DOHH2 (cell line): ENCODE data around the gene ISCA1.

Experiments used
- H3F3A ChIP-seq: fragments of 200-600 bp; sonication (generic), shearing (Covaris generic); 2 replicates; pipeline ENCODE4 v1.6.0; 2016; ENCODE audit warnings: antibody characterized with exemption, mild to moderate bottlenecking; ENCODE audit not compliant: control insufficient read depth, insufficient read depth
- H3K27ac ChIP-seq: fragments of 200-600 bp; sonication (generic); 2 replicates; pipeline ENCODE4 v1.5.1; 2014; ENCODE audit warnings: low read depth, mild to moderate bottlenecking, low read length, moderate library complexity
- H3K27me3 ChIP-seq: fragments of 200-600 bp; sonication (generic); 2 replicates; pipeline ENCODE4 v1.6.1; 2014; ENCODE audit warnings: mild to moderate bottlenecking, low read length, mixed read lengths; ENCODE audit not compliant: control insufficient read depth
- H3K36me3 ChIP-seq: fragments of 200-600 bp; sonication (generic); 2 replicates; pipeline ENCODE4 v1.6.1; 2014; ENCODE audit warnings: mild to moderate bottlenecking, low read length, moderate library complexity, mixed read lengths; ENCODE audit not compliant: control insufficient read depth
- H3K4me1 ChIP-seq: fragments of 200-600 bp; sonication (generic); 2 replicates; pipeline ENCODE4 v1.6.1; 2014; ENCODE audit warnings: mild to moderate bottlenecking, low read length, mixed read lengths; ENCODE audit not compliant: control insufficient read depth
- H3K4me2 ChIP-seq: fragments of 200-600 bp; sonication (generic); 2 replicates; pipeline ENCODE4 v1.6.0; 2014; ENCODE audit warnings: mild to moderate bottlenecking, low read length, moderate library complexity
- H3K4me3 ChIP-seq: fragments of 200-600 bp; sonication (generic); 2 replicates; pipeline ENCODE4 v1.5.1; 2014; ENCODE audit warnings: mild to moderate bottlenecking, low read length, mixed read lengths
- H3K79me2 ChIP-seq: fragments of 200-600 bp; sonication (generic); 2 replicates; pipeline ENCODE4 v1.6.1; 2014; ENCODE audit warnings: mild to moderate bottlenecking, low read length, mixed read lengths; ENCODE audit not compliant: control insufficient read depth
- H3K9me2 ChIP-seq: fragments of 200-600 bp; sonication (generic); replicated peaks from 2 replicates; pipeline ENCODE4 v1.6.1; 2014; ENCODE audit warnings: mild to moderate bottlenecking, low read length, mixed read lengths; ENCODE audit not compliant: control insufficient read depth
- H3K9me3 ChIP-seq: fragments of 200-600 bp; sonication (generic); 2 replicates; pipeline ENCODE4 v1.6.1; 2014; ENCODE audit warnings: antibody characterized with exemption, low read length, mixed read lengths; ENCODE audit not compliant: control insufficient read depth, insufficient read depth
- H4K20me1 ChIP-seq: fragments of 200-600 bp; sonication (generic); 2 replicates; pipeline ENCODE4 v1.6.0; 2014; ENCODE audit warnings: low read depth, mild to moderate bottlenecking, antibody characterized with exemption, low read length, moderate library complexity; ENCODE audit not compliant: control insufficient read depth, insufficient read depth
- EZH2phosphoT487 ChIP-seq: fragments of 200-600 bp; sonication (generic); IDR thresholded peaks from 2 replicates; pipeline ENCODE4 v1.6.1; 2017; ENCODE audit warnings: borderline replicate concordance, mild to moderate bottlenecking, antibody characterized with exemption, low read length, moderate library complexity, mixed read lengths
- TF ChIP-seq, protein P1 (sequence below): fragments of 200-600 bp; sonication (generic); IDR thresholded peaks from one replicate; pipeline ENCODE4 v1.5.1; 2014; ENCODE audit warnings: antibody characterized with exemption, mild to moderate bottlenecking, low read depth, low read length; ENCODE audit not compliant: poor library complexity, severe bottlenecking

ISCA1 gene

DNA sequence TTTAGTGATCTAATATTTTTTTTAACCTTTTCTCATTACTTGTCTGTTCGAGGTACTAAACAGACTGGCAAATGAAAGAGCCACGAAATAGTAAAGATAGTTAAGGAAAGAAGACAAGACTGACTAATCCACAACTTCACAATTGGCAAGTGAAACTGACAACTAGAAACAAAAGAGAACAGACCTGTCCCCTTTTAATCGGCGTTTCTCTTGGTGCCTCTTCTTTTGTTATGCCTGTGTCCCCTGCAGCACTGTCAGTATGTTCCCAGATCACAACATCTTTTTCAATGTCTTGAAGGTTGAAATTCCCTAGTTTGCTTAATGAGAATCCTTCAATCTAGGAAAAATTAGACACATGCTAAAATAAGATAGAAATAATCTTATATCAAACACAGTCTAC is 45.8 kb upstream of the ISCA1 start:
- no peaks in the 10 kb centered on the region for H3K79me2 ChIP-seq
- TF ChIP-seq, protein P1, sequence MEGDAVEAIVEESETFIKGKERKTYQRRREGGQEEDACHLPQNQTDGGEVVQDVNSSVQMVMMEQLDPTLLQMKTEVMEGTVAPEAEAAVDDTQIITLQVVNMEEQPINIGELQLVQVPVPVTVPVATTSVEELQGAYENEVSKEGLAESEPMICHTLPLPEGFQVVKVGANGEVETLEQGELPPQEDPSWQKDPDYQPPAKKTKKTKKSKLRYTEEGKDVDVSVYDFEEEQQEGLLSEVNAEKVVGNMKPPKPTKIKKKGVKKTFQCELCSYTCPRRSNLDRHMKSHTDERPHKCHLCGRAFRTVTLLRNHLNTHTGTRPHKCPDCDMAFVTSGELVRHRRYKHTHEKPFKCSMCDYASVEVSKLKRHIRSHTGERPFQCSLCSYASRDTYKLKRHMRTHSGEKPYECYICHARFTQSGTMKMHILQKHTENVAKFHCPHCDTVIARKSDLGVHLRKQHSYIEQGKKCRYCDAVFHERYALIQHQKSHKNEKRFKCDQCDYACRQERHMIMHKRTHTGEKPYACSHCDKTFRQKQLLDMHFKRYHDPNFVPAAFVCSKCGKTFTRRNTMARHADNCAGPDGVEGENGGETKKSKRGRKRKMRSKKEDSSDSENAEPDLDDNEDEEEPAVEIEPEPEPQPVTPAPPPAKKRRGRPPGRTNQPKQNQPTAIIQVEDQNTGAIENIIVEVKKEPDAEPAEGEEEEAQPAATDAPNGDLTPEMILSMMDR: no peak
- no peak for TF ChIP-seq EZH2phosphoT487
- H3K4me1 ChIP-seq: peaks cover 17% of the 10 kb centered on the region
- H3K9me2 ChIP-seq: no peaks in the 10 kb centered on the region
- H3K4me2 ChIP-seq: no peak overlapping the region
- no peaks in the 10 kb centered on the region for H3K27me3 ChIP-seq
- no peak overlapping the region for H3K4me3 ChIP-seq
- peaks cover 77% of the 10 kb centered on the region for H3K36me3 ChIP-seq
- H4K20me1 ChIP-seq: no peaks in the 10 kb centered on the region
- no peaks in the 10 kb centered on the region for H3K9me3 ChIP-seq
- no peak overlapping the region for H3K27ac ChIP-seq
- no peaks in the 10 kb centered on the region for H3F3A ChIP-seq

DNA sequence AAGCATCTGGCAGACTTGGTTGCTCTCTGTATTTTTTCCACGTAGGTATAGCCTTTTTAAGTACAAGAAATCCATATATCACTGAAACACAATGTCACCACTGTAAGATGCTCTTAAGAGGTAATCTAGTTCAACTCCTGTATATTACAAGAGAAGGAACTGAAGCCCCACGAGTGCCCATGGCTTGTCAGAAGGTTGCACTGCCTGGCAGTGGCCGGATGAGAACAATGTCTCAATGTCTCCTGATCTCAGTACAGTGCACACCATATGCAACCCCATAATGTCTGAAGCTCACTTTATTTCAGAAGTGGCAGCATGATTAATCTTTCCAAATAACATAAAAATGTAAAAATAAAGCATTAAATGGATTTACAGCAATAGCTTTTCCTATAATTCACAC is 44.2 kb upstream of the ISCA1 start:
- TF ChIP-seq, protein P1: no peak
- no peak for TF ChIP-seq EZH2phosphoT487
- Histone ChIP-seq H3K9me2 (no peaks in the 10 kb centered on the region), H3K27ac (no peak overlapping the region), H3K27me3 (no peaks in the 10 kb centered on the region), H3K4me1 (peaks cover 17% of the 10 kb centered on the region), H3K4me2 (no peak overlapping the region), H3F3A (no peaks in the 10 kb centered on the region), H3K9me3 (no peaks in the 10 kb centered on the region), H3K36me3 (peaks cover 79% of the 10 kb centered on the region), H4K20me1 (no peaks in the 10 kb centered on the region), H3K79me2 (no peaks in the 10 kb centered on the region), H3K4me3 (no peak overlapping the region)

DNA sequence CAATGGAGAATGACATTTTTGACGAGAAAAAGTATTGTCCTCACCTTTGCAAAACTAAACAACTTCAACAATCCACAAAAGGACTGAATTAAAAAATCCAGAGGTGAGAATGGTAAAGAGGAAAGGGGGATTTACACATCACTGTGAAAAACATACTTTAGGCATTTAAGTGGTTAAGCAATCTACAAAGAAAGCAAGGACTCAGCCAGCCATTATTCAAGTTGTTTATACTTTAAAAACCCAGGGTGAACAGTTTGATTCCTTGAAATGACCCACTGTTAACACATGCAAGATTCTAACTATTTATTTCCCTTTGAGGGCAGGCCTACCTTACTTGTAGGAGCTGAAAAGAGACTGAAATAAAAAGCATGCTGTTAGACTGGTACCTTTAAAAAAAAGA is 42.6 kb upstream of the ISCA1 start:
- TF ChIP-seq, protein P1: no peak
- no peak for TF ChIP-seq EZH2phosphoT487
- Histone ChIP-seq H3F3A (no peaks in the 10 kb centered on the region), H4K20me1 (no peaks in the 10 kb centered on the region), H3K9me3 (no peaks in the 10 kb centered on the region), H3K4me3 (no peak overlapping the region), H3K27ac (no peak overlapping the region), H3K4me2 (no peak overlapping the region), H3K79me2 (no peaks in the 10 kb centered on the region), H3K4me1 (peaks cover 17% of the 10 kb centered on the region), H3K9me2 (no peaks in the 10 kb centered on the region), H3K36me3 (peaks cover 88% of the 10 kb centered on the region), H3K27me3 (no peaks in the 10 kb centered on the region)

DNA sequence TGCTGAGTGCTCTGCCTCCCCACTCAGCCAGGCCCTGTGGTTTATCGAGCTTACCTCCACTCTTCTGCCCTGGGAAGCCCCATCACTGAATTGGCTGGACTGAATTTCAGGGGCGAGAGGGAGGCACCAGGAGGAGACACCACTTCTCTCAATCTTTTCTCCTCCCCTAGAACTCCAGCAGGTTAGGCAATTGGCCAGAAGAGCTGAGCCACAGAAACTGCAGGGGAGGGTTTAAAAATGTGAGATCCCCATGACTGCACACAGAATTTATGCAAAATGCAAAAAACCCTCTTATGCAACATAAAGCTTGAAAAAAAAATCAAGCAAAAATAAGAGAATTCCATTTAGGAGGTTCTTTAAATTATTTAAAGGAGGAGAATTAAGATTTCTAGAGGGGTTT is 42.0 kb upstream of the ISCA1 start:
- Histone ChIP-seq H3K4me1 (peaks cover 17% of the 10 kb centered on the region), H3K9me3 (no peaks in the 10 kb centered on the region), H3K9me2 (no peaks in the 10 kb centered on the region), H3K79me2 (no peaks in the 10 kb centered on the region), H3K36me3 (peaks cover 87% of the 10 kb centered on the region), H3F3A (no peaks in the 10 kb centered on the region), H3K4me2 (no peak overlapping the region), H4K20me1 (no peaks in the 10 kb centered on the region), H3K27ac (no peak overlapping the region), H3K4me3 (no peak overlapping the region), H3K27me3 (no peaks in the 10 kb centered on the region)
- no peak for TF ChIP-seq EZH2phosphoT487
- TF ChIP-seq, protein P1: no peak
